Activated T-helper 1 cell treated with anti-CD3 and anti-CD28 coated beads, Interleukin-12 subunit alpha, Interleukin-12 subunit beta, Interleukin-2, Interleukin-4 antibody, amounts not matched to agents 30 ng/mL and 10 ng/mL and 1 ng/mL, durations not matched to agents 14 hours and 24 hours and 36 hours (primary cell): ENCODE measurements around the gene CST7. TPM values are rescaled to one million over a fixed set of nuclear protein-coding genes. Genes with fewer than 3 reads are reported as not detected.
"Not testable (repeated sequence)": the region's sequence is repeated elsewhere in the genome, so short reads cannot be mapped to it uniquely, and the experiment has no call there.

ENCODE experiments used
- DNase-seq: peaks from one replicate; pipeline ENCODE4 v3.0.0; 2021; ENCODE audit warnings: low spot score
- H3K27ac Mint-ChIP-seq: one replicate; pipeline ENCODE4 v1.8.0; 2021; ENCODE audit warnings: mild to moderate bottlenecking, mixed read lengths
- H3K27me3 Mint-ChIP-seq: one replicate; pipeline ENCODE4 v1.8.0; 2022; ENCODE audit warnings: mild to moderate bottlenecking, moderate library complexity, mixed read lengths; ENCODE audit not compliant: insufficient read depth
- H3K36me3 Mint-ChIP-seq: one replicate; pipeline ENCODE4 v1.8.0; 2021; ENCODE audit warnings: low read depth, mixed read lengths
- H3K4me1 Mint-ChIP-seq: one replicate; pipeline ENCODE4 v1.8.0; 2021; ENCODE audit warnings: low read depth, mixed read lengths
- H3K4me3 Mint-ChIP-seq: one replicate; pipeline ENCODE4 v1.8.0; 2021; ENCODE audit warnings: mild to moderate bottlenecking, moderate library complexity, mixed read lengths
- H3K9me3 Mint-ChIP-seq: one replicate; pipeline ENCODE4 v1.8.0; 2021; ENCODE audit warnings: mixed read lengths
- intact Hi-C: fragments of 100-400 bp; cut with micrococcal nuclease; formaldehyde crosslinking; loops from one replicate; pipeline ENCODE4 v1.15.1; 2024
- total RNA-seq: library from RNA; stranded (reverse); gene quantifications from 2 replicates; pipeline ENCODE4 v1.2.3, GENCODE V29; 2022

CST7 gene
- total RNA-seq, 1 donor from 2014 or later, result 133 TPM

DNA sequence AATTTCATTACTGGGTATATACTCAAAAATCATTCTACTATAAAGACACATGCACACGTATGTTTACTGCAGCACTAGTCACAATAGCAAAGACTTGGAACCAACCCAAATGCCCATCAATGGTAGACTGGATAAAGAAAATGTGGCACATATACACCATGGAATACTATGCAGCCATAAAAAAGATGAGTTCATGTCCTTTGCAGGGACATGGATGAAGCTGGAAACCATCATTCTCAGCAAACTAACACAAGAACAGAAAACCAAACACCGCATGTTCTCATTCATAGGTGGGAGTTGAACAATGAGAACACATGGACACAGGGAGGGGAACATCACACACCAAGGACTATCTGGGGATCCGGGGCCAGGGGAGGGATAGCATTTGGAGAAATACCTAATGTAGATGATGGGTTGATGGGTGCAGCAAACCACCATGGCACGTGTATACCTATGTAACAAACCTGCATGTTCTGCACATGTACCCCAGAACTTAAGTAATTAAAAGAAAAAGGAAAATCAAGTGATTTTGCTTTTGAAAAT is 602 bp upstream of the CST7 start:
- DNase-seq, H3K27me3 Mint-ChIP-seq: not testable (repeated sequence)
- peaks cover 49% of the 10 kb centered on the region for H3K9me3 Mint-ChIP-seq
- peak overlapping the region; percentile 90 for H3K4me3 Mint-ChIP-seq
- H3K36me3 Mint-ChIP-seq, result peaks cover 53% of the 10 kb centered on the region
- intact Hi-C loops, result loop anchor here (2.0 to 5.0 kb wide), 4 partner anchors 18 to 459 kb away; partner anchors contain the start of genes ABHD12 and GINS1
- H3K4me1 Mint-ChIP-seq, result peaks cover 71% of the 10 kb centered on the region
- H3K27ac Mint-ChIP-seq, result peak overlapping the region; percentile 99

DNA sequence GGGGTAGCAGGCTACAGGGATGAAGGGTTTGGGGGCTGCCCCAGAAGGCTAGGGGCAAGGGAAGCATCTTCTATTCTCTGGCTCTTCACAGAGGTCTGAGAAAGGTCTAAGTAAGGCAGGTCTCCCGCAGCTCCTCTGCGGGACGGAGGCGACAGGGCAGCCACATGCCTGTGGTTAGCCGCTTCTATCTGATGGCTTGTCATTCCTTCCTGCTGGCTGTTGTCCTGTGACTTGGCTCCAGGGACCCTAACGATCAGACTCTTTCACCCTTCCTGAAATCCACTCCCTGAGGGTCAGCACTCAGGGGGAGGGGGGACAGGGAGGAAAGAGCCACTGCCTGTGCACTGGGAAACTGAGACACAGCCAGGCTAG is 673 bp downstream of the CST7 start:
- H3K9me3 Mint-ChIP-seq, result peaks cover 39% of the 10 kb centered on the region
- intact Hi-C loops, result loop anchor here (1.0 to 5.0 kb wide), 9 partner anchors 19 to 747 kb away; partner anchors contain the start of genes ABHD12, APMAP, GINS1 and ZNF337
- peak; percentile 16 for DNase-seq
- peaks cover 58% of the 10 kb centered on the region for H3K36me3 Mint-ChIP-seq
- H3K4me3 Mint-ChIP-seq, result peak overlapping the region; percentile 90
- peaks cover 77% of the 10 kb centered on the region for H3K4me1 Mint-ChIP-seq
- peak overlapping the region; percentile 99 for H3K27ac Mint-ChIP-seq
- no peaks in the 10 kb centered on the region for H3K27me3 Mint-ChIP-seq

DNA sequence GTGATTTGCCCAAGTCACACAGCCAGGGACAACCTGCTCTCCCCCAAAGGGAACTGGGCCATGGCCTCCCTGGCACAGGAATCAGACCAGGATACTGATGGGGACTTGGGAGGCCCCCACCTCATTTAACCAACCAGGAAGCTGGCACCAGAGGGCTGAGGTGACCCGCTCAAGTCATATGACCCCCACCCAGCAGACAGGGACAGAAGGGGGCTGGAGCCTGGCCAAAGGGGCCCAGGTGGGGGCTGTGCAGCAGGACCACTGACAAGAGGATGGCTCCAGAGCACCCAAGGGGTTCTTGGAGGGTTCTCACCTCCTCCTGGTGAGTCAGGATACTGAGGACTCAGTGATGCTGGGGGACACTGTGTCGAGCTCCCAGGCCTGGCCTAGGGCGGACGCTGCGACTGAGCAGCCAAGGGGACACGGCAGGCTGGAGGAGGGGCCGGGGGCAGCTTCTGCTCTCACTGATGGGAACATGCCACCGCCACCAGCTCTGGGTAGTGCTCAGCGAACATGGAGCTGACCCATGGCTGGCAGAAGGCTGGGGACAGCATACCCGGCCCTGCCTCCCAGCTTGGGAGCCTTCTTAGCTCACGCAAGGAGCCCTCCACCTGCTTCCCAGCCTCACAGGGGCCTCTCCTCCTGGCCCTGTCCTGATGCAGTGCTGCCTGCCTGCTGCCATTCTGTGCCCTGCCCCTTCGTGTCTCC is 1.2 kb downstream of the CST7 start:
- peak overlapping the region; percentile 90 for H3K4me3 Mint-ChIP-seq
- H3K36me3 Mint-ChIP-seq, result peaks cover 63% of the 10 kb centered on the region
- no peaks in the 10 kb centered on the region for H3K27me3 Mint-ChIP-seq
- no peak for DNase-seq
- peaks cover 81% of the 10 kb centered on the region for H3K4me1 Mint-ChIP-seq
- intact Hi-C loops, result no loop called here
- peaks cover 34% of the 10 kb centered on the region for H3K9me3 Mint-ChIP-seq
- H3K27ac Mint-ChIP-seq, result peak overlapping the region; percentile 99

DNA sequence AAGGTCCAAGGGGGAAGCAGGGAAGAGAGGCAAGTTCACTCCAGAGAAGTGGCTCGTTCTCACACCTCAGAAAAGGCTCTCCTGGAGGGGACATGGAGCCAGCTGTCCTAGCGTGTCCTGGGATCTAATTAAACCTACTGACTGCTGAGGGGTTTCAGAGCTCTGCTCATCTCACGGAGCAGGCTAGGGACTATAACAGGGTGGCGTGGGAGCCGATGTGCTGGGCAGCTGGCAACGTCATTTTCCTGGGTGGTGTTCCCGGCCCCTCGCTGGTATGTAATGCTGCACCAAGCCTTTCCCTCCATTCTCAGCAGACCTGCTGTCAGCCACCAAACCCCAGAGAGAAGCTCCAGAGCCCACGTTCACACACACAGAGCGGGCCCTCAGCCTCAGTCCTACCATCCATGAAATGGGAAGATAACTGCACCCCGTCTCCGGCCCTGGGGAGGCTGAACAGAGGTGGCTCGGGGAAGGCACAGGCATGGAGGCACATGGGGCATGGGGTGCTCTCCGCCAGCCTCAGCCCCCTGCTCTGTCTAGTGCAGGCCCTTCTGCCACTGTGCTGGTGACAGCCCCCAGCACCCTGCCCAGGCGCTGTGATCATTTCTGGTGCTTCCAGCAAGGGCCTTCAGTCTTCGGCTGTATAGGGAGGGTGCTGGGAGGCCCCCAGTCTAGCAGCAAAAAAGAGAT is 1.9 kb downstream of the CST7 start:
- Mint-ChIP-seq H3K9me3 (peaks cover 27% of the 10 kb centered on the region), H3K36me3 (peaks cover 62% of the 10 kb centered on the region), H3K27me3 (no peaks in the 10 kb centered on the region), H3K27ac (peak overlapping the region; percentile 74), H3K4me1 (peaks cover 75% of the 10 kb centered on the region), H3K4me3 (peak overlapping the region; percentile 90)
- intact Hi-C loops, result no loop called here
- no peak for DNase-seq

DNA sequence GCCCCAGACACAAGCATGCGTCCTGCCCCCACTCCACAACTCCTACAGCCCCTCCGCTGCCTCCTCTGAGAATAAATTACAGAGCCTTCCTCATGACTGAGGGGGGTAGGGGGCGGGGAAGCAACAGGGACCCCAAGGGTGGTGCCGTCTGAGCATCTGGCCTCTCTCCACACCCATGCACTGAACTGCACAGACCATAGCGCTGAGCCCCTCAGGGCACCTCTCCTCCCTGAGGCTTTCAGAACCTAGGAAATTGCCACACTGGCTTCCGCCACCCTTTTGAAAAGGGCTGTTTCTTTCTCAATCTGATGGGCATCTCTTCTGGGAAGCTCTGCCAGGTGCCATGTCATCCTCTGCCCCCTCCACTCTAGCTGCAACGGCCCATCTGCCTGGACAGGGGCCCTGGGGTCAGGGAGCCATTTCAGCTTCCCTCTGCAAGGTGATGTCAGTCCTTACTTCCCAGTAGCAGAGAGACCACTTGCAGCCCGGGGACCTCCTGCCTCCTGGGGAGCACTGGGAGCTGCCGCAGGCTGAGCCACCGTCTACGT is 2.5 kb downstream of the CST7 start:
- peaks cover 64% of the 10 kb centered on the region for H3K36me3 Mint-ChIP-seq

DNA sequence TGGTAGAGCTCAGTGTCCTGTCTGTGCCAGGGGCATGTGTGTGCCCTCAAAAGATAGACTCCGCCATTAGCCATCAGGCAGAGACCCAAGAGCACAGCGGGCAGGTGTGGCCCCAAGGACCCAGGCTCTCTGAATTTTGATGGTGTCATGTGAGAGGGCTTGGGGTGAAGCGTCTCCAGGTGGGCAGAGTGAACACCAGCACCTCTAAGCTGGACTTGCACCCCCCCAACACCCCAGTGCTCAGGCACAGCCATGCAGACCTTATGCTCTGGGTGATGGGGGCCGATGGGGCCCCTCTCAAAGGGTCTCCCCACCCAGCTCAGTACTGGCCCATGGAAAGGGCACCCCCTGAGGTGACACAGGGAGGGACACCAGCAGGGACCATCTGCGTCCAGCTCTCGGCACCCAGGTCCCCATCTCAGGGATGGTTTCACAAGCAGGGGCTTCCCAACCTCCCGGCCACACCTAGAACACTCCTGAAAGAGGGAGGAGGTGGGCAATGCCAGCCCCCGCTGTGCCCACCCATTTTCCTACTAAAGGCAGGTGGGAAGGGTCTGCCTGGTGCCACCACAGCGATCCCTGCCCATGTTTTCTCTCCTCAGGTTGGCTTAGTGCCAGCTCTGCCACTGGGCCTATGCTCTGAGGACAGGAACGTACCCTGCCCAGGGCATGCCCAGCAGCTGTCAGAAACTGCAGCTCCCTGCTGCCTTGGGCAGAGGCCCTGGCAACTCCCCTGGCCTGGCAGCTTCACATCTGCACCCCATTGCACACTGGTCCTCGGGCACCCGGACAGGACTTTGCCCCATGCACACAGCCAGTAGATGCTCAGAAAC is 3.5 kb downstream of the CST7 start:
- intact Hi-C loops, result no loop called here
- Mint-ChIP-seq H3K9me3 (peaks cover 13% of the 10 kb centered on the region), H3K4me3 (peak overlapping the region; percentile 90), H3K36me3 (peaks cover 61% of the 10 kb centered on the region), H3K27ac (peak overlapping the region; percentile 36), H3K4me1 (peaks cover 64% of the 10 kb centered on the region), H3K27me3 (no peaks in the 10 kb centered on the region)
- DNase-seq, result no peak

More for the DNA sequence above, 2.5 kb downstream of the CST7 start:
- H3K27me3 Mint-ChIP-seq, result no peaks in the 10 kb centered on the region
- intact Hi-C loops, result no loop called here
- DNase-seq, result no peak
- H3K4me1 Mint-ChIP-seq, result peaks cover 74% of the 10 kb centered on the region
- H3K4me3 Mint-ChIP-seq, result peak overlapping the region; percentile 90
- H3K27ac Mint-ChIP-seq, result peak overlapping the region; percentile 74
- H3K9me3 Mint-ChIP-seq, result peaks cover 23% of the 10 kb centered on the region

DNA sequence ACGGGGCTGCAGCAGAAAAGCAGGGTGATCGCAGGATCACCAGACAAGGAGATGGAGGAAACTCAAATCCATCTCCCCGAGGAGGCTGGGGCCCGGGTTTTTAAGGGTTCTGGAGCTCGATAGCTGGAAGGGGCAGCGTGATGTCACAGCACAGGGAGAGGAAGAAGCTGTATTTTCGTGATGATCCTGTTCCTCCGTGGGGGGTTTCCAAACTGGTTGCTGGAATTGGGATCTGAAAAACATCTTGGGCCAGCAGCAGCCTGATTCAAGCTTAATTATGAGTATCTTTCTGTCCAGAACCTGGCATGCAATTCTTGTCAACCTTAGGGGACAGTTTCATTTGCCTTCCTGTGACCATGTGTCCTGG is 4.1 kb downstream of the CST7 start:
- intact Hi-C loops, result no loop called here
- Mint-ChIP-seq H3K9me3 (peaks cover 7% of the 10 kb centered on the region), H3K27me3 (no peaks in the 10 kb centered on the region), H3K4me1 (peaks cover 58% of the 10 kb centered on the region), H3K27ac (peak overlapping the region; percentile 67), H3K36me3 (peaks cover 60% of the 10 kb centered on the region), H3K4me3 (peak overlapping the region; percentile 42)
- no peak for DNase-seq

DNA sequence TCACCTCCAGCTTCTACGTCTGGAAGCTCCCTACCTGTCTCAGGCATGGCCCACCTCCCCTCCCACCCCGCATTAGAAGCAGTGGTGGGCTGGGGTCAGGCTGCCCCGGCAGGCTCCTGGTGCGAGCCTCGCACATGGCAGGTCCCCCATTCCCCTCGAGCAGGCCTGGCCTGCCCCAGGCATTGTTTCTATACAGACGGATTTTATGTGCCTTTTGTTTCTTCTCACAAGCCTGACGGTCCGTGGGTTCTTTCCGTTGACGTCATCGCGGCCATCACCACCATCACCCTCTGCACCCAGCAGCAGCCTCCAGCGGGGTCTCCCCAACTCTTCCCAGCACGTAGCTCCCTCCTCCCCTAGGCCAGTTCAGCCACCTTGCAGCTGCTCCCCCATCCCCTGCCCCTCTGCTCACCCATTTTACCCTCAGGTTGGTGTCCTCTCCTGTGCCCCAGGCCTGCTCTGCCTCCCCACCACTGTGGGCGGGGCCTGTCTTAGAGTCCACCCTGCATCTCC is 4.6 kb downstream of the CST7 start:
- Mint-ChIP-seq H3K36me3 (peaks cover 59% of the 10 kb centered on the region), H3K9me3 (peaks cover 3% of the 10 kb centered on the region)

DNA sequence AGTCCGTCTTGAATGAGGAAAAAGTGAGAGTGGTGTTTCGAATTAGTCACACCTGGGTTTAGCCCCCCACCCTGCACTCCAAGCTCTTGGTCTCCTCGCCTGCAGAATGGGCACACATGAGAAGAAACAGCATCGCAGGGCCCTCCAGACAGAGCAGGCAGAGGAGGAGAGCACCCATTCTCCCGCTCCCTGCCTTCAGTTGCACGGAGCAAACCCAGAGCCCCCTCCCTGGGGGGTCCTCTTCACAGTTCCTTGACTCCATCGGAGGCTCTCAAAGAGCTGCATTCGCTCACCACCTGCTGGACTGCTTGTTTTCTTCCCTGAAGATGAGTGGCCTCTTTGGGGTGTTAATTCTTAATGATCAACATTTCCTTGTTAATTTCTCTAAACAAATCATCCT is 5.1 kb downstream of the CST7 start:
- Mint-ChIP-seq H3K27ac (peak overlapping the region; percentile 67), H3K4me1 (peaks cover 49% of the 10 kb centered on the region), H3K4me3 (peak overlapping the region; percentile 39), H3K9me3 (no peaks in the 10 kb centered on the region), H3K36me3 (peaks cover 59% of the 10 kb centered on the region), H3K27me3 (no peaks in the 10 kb centered on the region)
- no peak for DNase-seq
- intact Hi-C loops, result no loop called here

More for the DNA sequence above, 4.6 kb downstream of the CST7 start:
- DNase-seq, result no peak
- Mint-ChIP-seq H3K27me3 (no peaks in the 10 kb centered on the region), H3K4me1 (peaks cover 54% of the 10 kb centered on the region), H3K4me3 (peak overlapping the region; percentile 39), H3K27ac (peak overlapping the region; percentile 67)
- intact Hi-C loops, result no loop called here

DNA sequence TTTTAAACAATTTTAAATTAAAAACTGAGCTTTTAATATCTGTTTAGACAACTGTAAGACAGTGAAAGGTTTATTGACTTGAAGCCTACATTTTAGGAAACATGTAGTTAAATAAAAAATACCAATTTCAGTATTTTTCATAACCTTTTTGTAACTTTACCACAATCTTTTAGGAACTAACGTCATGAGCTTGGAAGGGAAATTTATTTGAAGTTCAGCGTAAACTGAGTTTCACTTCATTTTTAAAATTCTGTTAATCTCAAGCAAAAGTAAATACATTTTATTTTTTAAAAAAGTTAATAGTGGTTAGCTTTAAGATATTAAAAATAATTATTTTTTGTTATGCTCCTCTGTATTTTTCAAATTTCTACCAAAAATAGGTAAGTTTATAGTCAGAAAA is 5.5 kb downstream of the CST7 start:
- Mint-ChIP-seq H3K36me3 (peaks cover 63% of the 10 kb centered on the region), H3K27ac (peak overlapping the region; percentile 67), H3K4me3 (peak overlapping the region; percentile 68), H3K4me1 (peaks cover 46% of the 10 kb centered on the region), H3K27me3 (no peaks in the 10 kb centered on the region), H3K9me3 (no peaks in the 10 kb centered on the region)
- intact Hi-C loops, result no loop called here
- no peak for DNase-seq

DNA sequence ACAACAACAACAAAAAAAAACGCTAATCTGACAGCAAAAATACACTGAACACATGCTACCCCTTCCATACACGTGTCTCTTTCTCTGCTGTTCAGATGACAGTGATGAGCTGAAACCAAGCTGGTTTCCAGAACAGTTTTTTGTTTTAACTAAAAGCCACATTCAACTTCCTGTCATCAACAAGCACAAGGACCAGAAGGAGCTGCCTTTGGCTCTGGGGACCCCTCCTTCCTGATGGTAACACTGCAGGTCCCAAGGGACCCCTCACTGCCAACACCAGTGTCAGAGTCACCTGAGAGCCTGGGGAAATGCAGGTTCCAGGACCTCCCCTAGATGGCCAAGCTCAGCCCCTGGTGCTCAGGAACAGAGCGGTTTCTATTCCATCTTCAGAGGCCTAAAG is 6.0 kb downstream of the CST7 start:
- peak; percentile 29 for DNase-seq
- H3K4me3 Mint-ChIP-seq, result peak overlapping the region; percentile 68
- peaks cover 44% of the 10 kb centered on the region for H3K4me1 Mint-ChIP-seq
- H3K27me3 Mint-ChIP-seq, result no peaks in the 10 kb centered on the region
- peak overlapping the region; percentile 64 for H3K27ac Mint-ChIP-seq
- intact Hi-C loops, result no loop called here
- peaks cover 66% of the 10 kb centered on the region for H3K36me3 Mint-ChIP-seq
- no peaks in the 10 kb centered on the region for H3K9me3 Mint-ChIP-seq
